Fibroblast of mammary gland (primary cell): ENCODE results near the gene RUVBL1.

Experiments used
- DNase-seq: peaks from one replicate; pipeline ENCODE4 v3.0.0-alpha.2; 2010; ENCODE audit warnings: low read depth
- H3K4me3 ChIP-seq: 2 replicates; pipeline ENCODE4 v1.5.1; 2011; ENCODE audit warnings: low read depth, mild to moderate bottlenecking, low read length, moderate library complexity; ENCODE audit not compliant: control insufficient read depth
- TF ChIP-seq, protein P1 (sequence below): conservative IDR thresholded peaks from 2 replicates; pipeline ENCODE4 v1.5.1; 2011; ENCODE audit warnings: low read depth, low read length, inconsistent platforms; ENCODE audit not compliant: control insufficient read depth, insufficient read depth

The RUVBL1 gene

DNA sequence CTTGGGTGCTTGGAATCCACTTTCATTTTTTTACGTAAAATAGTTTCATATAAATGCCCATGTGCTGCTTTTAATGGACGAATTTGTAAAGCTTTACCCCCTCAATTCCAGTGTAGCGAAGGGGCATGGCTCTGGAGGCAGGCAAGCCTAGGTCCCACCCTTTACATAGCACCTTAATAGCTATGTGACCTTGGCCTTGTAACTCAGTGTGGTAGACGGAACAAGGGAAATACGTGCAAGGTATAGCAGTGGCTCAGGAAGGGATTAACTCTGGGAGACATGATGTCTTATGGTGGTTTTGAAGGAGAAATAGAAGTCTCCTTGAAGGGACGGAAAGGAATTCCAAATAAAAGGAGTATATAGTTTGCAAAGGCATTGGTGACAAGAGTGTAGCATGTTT is 70.0 kb downstream of the RUVBL1 start:
- peak overlapping the region; percentile 94 for H3K4me3 ChIP-seq
- DNase-seq: no peak
- TF ChIP-seq, protein P1, sequence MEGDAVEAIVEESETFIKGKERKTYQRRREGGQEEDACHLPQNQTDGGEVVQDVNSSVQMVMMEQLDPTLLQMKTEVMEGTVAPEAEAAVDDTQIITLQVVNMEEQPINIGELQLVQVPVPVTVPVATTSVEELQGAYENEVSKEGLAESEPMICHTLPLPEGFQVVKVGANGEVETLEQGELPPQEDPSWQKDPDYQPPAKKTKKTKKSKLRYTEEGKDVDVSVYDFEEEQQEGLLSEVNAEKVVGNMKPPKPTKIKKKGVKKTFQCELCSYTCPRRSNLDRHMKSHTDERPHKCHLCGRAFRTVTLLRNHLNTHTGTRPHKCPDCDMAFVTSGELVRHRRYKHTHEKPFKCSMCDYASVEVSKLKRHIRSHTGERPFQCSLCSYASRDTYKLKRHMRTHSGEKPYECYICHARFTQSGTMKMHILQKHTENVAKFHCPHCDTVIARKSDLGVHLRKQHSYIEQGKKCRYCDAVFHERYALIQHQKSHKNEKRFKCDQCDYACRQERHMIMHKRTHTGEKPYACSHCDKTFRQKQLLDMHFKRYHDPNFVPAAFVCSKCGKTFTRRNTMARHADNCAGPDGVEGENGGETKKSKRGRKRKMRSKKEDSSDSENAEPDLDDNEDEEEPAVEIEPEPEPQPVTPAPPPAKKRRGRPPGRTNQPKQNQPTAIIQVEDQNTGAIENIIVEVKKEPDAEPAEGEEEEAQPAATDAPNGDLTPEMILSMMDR: no peak

DNA sequence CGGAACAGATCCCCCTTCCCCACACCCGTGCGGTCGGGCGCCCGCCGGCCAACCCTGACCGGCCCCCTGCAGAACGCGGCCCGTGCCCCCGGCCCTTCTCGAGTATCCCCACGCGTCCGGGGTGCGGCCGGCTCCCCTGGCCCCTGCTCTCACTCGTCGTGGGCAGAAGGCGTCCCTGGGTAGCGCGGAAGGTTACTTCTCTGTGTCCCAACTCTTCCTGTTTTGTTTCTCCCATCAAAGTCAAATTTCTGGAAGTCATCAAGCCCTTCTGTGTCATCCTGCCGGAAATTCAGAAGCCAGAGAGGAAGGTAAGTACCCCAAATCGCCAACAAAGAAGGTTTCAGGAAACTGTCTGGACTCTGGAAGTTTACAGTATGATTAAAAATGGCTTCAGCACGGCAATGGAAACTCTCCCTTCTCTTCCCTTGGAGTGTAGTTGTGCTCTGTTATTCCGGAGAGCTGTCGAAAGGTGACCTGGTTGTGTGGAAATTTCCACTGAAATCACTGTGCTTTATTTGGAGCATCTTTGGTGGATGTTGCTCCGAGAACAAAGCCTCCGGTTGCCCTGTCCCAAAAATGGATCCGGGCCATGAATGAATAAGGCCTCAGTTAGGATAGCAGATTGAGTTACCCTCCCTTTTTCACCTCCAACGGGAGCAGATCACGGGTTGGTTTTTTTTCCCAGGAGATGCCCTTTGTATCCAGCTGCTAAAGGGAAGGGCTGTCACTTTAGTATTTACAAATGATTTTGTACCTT is 70.8 kb downstream of the RUVBL1 start:
- TF ChIP-seq, protein P1: no peak
- peak overlapping the region; percentile 94 for H3K4me3 ChIP-seq
- DNase-seq: peak; percentile 29

DNA sequence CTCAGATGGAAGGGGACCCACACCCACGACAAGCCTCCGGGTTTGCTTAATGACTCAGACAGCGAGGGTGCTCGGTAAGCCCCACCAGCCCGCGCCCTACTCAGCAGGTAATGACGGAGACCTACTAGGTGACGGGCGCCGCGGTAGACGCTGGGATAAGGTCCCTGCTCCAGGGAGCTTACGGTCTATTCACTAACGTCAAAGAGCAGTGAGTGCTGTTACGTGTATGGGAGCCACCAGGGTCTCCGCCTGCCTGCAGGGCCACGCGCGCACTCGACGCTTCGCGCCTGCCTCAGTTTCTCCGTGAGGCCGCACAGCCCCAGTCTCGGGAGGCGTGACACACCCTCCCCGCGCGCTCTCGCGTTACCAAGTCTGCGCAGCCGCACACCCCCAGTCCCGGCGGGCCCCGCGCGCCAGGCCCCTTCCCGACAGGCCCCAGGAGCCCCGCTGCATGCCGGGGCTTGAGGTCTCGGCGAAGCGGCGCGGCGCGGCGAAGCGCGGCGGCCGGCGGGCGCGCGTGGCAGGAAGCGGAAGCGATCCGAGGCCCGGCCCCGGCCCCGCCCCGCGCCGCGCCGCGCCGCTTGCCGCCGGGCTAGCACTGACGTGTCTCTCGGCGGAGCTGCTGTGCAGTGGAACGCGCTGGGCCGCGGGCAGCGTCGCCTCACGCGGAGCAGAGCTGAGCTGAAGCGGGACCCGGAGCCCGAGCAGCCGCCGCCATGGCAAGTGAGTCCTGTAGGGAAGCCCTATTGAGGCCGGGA is 71.6 kb downstream of the RUVBL1 start, which contains the start of gene SEC61A1:
Gene SEC61A1, plus strand, starts transcription at position 601 of the 758 bp plus-strand sequence. Its CDS starts 116 bp downstream, at position 717.
- DNase-seq: peak; percentile 89
- TF ChIP-seq, protein P1: no peak

DNA sequence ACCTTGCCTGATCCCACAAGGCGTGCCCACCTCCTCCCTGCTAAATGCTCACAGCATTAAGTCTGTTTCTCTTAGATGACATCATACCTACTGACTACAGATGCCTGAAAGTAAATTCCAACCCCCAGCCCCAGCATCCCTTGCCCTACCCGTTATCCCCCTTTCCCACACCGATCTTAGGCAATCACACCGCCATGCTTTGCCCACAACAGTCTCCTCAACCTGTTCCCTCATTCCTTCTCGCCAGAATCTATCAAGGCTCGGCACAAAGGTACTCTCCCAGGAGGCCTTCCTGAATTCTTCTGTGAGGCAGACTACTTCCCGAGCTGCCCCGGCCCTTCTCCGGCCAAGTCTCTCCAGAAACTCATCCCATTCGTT is 72.2 kb downstream of the RUVBL1 start:
- no peak for DNase-seq
- TF ChIP-seq, protein P1: no peak
- H3K4me3 ChIP-seq: peak overlapping the region; percentile 73

More for the DNA sequence above, 71.6 kb downstream of the RUVBL1 start, which contains the start of gene SEC61A1:
- H3K4me3 ChIP-seq: peak within 1 kb of the TSS; percentile 94

DNA sequence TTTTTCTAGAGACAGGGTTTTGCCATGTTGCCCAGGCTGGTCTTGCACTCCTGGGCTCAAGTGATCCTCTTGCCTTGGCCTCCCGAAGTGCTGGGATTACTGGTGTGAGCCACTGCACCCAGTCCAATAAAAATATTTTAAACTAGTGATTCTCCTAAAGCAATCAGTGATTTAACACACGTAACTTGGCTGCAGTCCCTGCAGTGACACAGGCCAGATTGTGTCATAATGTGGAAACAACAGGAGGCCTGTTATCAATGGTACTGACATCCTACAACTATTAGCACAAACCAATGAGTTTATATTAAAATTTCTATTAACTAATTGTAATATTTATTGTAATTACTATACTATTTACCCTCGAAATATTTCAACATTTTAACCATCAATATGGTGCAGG is 73.0 kb downstream of the RUVBL1 start:
- DNase-seq: peak; percentile 71
- H3K4me3 ChIP-seq: no peak overlapping the region
- TF ChIP-seq, protein P1: no peak

DNA sequence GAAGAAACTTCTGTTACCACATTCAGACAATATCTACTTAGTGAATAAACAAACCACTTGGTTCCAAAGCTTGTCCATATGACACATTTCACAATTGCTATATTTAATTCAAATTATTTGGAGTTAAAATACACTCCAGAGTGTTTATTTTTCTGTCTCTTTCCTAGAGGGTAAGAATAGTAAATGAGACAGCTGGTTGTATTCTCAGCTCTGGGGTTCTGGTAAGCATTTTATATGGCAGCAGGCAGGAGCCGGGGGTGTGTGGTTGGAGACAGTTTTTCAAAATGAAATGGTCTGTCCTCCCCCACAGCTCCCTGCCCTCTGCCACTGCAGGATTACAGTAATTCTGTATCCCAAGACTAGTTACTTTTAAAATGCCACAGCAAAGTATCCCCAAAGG is 82.3 kb downstream of the RUVBL1 start:
- H3K4me3 ChIP-seq: no peak overlapping the region
- TF ChIP-seq, protein P1: no peak
- no peak for DNase-seq
